KBM-7 (cell line): ENCODE results near the gene PAN2.
"Not testable (repeated sequence)": the region's sequence is repeated elsewhere in the genome, so short reads cannot be mapped to it uniquely, and the experiment has no call there.

ENCODE experiments used
- DNase-seq: peaks from one replicate; pipeline ENCODE4 v3.0.0-alpha.2; 2015
- in situ Hi-C: fragments of 300-500 bp; cut with MboI; formaldehyde crosslinking; loops from 2 replicates; pipeline ENCODE4 v1.14.3; 2020; ENCODE audit warnings: low sequenced_read_pairs, low pct_unique_long_range_greater_than_20kb, mixed read lengths

The PAN2 gene

DNA sequence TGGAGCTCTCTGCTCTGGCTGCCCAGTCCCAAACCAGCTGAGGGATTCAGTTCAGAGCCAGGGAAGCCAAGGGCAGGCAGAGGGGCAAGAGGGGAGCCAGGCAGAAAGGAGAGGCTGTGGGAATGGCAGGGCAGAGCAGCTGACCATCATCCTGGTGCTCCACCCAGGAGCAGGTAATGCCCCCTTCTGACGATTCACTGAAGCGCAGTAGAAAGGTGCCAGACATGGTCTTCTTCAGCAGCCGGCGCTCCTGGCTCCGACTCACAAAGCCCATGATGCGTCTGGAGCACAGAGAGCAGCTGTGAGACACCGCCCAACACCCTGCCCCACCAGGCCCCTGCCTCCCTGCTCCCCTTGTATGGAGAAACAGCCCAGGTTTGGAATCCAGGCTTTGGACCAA, 12.9 kb upstream of the PAN2 start:
- no peak for DNase-seq
- in situ Hi-C loops = no loop called here

DNA sequence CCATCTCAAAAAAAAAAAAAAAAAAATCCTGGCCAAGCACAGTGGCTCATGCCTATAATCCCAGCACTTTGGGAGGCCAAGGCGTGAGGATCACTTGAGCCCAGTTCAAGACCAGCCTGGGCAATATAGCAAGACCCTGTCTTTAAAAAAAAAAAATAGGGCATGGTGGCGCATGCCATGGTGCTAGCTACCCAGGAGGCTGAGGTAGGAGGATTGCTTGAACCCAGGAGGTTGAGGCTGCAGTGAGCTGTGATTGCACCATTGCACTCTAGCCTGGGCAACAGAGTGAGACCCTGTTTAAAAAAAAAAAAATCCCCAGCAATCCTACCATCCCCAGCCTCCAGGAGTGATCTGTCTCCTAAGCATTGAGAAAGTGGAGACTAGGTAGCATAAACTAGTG, 8.5 kb upstream of the PAN2 start:
- in situ Hi-C loops, DNase-seq: not testable (repeated sequence)

DNA sequence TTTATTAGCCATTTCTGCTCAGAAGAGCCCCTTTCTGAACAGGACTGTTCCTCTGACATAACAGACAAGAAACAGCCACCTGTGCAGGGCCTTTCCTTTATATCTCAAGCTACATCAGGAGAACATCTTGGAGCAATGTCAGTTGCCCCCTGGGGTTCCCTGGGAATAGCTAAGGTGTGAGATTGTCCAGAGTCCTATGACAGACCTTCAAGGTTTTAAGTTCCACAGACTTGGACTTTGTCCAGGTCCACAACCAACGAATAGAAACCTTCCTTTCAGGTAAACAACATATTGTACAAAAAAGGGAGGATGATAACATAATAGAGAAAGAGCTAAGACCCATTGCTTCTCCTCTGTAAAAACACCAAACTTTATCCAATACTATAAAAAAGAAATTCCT, 7.8 kb upstream of the PAN2 start:
- in situ Hi-C loops = no loop called here

DNA sequence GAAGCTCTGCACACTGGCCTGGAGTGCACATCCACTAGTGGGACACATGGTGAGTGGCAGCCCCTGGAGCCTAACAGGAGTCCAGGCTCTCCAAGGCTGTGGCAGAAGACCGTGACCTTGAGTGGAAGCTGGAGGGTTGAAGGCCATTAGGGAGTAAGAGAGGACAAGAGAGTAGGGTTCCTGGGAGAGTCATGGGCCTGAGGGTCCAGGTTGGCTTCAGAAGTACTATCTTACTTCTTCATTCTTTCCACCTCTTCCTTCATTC, 5.3 kb upstream of the PAN2 start:
- no peak for DNase-seq
- in situ Hi-C loops = no loop called here

More for the DNA sequence above, 7.8 kb upstream of the PAN2 start:
- no peak for DNase-seq

DNA sequence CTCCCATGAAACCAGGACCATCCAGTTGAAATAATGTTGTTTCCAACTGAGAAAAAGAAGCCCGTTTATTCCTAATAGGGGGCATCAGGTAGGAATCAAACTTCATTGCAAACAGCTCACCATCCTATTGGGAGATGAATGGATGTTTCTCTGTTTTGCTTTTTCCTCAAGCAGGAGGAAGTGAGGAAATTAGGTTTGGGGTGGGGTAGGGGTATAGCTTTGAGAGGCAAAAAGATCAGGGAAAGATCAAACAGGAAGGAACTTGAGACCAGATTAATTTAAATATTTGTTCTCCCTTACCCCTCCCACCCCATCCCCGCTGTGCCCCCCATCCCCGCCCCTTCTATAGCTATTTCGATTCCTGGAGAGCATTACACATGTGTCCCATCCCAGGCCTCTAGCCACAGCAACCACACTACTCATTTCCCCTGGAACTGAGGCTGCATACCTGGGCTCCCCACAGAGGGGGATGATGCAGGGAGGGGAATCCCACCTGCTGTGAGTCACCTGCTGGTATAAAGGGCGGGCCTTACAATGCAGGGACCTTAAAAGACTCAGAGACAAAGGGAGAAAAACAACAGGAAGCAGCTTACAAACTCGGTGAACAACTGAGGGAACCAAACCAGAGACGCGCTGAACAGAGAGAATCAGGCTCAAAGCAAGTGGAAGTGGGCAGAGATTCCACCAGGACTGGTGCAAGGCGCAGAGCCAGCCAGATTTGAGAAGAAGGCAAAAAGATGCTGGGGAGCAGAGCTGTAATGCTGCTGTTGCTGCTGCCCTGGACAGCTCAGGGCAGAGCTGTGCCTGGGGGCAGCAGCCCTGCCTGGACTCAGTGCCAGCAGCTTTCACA, 4.7 kb upstream of the PAN2 start, which contains the start of gene IL23A:
TSS of gene IL23A (plus strand) at position 577 of the 850 bp plus-strand sequence. CDS start at position 738, 161 bp downstream.
- in situ Hi-C loops = no loop called here
- no peak for DNase-seq

DNA sequence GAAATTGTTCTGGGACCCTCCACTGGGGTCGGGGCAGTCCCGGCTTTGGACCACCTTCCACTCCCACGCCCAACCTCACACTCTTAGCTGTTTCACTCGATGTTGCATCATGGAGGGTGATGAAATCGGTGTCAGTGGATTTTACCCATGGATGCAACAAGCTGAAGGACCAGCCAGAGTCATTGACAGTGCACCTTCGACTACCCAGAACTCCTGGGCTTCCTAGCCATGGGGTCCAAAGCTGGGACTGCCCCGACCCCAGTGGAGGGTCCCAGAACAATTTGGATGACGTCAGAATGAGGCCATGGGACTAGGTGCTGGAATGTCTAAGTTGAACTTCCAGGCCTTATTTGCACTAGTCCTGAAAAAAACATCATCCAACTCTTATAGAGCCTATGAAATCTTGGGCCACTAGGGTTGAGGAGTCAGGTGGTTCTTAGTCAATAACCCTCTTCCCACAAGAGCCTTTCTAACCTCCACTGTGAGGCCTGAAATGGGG, 4.0 kb upstream of the PAN2 start:
- in situ Hi-C loops = no loop called here
- DNase-seq = no peak

DNA sequence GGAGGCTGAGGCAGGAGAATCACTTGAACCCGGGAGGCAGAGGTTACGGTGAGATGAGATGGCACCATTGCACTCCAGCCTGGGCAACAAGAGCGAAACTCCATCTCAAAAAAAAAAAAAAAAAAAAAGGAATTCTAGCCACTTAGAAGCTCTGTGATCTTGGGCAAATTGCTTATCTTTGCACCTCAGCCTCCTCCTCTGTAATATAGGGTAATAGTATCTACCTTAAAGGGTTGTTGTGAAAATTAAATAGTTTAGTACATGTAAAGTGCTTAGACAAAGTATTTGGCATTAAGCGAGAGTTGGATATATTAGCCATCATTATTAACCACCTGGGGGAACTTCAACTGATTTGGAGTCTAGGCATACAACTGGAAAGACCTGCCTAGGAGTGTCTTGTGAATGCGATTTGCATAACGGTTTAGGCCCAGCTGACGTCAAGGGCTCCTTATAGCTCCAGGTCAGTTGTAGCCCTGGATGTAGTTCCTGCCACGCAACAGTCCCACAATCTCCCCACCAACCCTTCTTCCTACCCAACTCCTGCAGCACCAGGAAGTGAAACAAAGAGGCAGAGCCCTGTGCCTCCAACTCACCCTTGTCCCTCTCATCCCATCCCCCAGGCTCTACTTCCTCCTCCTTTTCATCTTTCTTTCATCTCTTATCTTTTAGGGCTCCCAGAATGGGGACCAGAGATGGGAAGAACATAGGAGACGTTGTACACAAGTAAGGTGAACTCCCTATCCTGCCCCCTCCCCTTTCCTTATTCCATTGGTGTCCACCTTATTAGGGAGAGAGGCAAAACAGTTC, 2.8 kb upstream of the PAN2 start:
- in situ Hi-C loops = no loop called here
- DNase-seq = peak; percentile 27

DNA sequence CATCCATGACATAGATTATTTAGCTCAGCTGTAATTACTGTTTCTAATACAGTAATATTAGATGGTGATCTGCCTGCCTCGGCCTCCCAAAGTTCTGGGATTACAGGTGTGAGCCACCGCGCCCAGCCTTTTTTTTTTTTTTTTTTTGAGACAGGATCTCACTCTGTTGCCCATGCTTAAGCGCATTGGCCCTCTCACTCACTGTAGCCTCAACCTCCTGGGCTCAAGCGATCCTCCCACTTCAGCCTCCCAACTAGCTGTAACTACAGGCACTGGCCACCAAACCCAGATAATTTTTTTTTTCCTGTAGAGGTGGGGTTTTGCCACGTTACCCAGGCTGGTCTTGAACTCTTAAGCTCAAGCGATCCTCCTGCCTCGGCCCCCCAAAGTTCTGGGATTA, 1.7 kb upstream of the PAN2 start:
- in situ Hi-C loops, DNase-seq: not testable (repeated sequence)

DNA sequence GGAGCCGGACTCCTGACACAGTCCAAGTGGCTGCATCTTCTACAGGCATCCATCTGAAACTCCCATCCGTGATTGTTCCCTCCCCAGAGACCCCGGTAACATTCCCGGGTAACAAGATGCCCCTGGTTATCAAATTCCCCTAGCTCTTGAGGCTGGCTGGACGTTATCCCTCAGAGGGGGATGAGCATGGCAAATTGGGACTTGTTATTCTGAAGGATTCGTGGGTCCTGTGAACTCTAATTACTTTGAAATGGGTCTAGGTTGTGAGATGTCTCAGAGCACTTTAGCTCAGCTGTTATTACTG, 642 bp upstream of the PAN2 start:
- no peak for DNase-seq
- in situ Hi-C loops = no loop called here

DNA sequence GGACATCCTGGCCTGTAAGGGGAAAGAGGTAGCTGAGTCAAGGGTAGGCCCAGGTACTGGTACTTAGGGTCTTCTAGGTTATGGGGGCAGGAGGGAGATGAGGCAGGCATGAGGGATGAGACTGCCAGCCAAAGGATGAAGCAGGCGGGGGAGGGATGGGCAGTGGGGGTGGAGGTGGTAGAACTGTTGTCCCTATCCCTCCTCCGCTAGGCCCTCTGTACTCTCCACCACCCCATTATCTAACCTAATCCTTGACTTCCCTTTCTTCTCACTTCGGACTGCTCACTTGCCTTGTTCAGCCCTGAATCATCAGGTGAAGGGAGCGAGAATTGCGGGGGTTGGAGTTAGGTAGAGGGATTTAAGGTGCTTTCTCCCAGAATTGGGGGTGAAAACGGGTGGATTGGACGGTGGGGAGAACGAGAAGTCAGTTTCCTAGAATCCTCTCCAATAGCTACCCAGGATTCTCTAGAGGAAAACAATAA, 562 bp downstream of the PAN2 start:
- in situ Hi-C loops = no loop called here
- no peak for DNase-seq

DNA sequence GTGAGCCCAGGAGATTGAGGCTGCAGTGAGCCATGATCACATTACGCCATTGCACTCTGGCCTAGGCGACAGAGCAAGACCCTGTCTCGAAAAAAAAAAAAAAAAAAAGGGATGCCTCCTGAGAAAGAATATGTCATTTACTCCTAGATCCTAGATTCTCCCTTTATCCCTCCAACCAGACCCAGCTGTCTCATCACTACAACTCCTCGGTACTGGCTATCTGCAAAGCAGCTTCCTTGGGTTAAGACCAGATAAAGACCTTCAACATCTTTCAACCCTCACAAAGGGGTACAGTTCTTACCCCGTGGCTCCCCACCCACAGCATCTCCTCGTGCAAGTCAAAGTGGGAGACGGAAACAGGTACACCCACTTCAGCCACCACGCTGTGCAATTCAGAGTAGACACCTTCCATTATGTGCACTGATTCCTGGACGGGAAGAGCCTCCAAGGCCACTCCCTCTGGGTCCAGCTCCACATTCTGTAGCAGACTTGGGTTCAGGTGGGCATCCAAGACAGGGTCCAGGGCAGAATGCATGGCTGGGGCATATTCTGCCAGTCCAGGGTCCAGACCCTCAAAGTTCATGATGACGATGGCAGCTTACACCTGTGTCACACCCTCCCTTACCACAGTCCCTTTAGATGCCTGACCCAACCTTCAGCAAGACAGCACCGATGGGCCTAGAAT, 1.1 kb downstream of the PAN2 start:
- DNase-seq = no peak
- in situ Hi-C loops = no loop called here

DNA sequence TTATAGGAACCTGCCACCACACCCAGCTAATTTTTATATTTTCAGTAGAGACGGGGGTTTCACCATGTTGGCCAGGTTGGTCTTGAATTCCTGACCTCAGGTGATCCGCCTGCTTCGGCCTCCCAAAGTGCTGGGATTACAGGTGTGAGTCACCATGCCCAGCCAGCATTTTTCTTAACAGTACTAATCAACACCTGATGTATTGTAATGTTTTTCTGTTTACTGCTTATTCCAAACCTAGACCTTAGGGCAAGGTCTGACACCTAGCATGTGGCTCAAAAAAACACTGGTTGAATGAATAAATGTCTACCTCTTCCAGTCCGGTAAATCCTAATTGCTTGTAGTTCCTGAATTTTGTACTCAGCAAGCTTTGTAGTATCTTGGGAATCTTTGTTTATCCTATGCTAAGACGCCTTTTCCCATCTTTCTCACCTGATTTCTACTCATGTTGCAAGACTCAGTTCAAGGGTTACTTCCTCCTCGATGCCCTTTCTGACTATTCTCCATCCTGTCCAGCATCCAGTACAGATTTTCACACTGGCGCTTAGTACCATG, 2.8 kb downstream of the PAN2 start:
- DNase-seq = no peak
- in situ Hi-C loops = no loop called here

DNA sequence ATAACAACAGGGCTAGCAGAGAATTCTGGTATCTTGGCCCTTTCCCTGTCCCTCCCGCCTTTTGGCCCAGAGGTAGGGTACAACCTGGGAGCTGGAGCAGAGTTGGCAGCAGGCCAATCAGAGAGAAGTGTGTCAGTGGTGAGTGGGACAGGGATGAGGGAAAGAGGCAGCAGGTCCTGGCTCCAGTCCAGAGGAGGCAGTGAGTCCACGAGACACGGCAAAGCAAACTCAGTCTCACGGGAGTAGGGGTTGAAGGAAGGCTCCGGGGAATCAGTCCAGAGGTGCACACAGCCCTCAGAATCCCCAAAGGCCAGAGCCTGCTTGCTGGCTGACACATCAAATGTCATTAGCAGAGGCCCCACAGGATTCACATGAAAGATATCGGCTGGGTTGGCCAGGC, 7.3 kb downstream of the PAN2 start:
- in situ Hi-C loops = no loop called here
- no peak for DNase-seq

DNA sequence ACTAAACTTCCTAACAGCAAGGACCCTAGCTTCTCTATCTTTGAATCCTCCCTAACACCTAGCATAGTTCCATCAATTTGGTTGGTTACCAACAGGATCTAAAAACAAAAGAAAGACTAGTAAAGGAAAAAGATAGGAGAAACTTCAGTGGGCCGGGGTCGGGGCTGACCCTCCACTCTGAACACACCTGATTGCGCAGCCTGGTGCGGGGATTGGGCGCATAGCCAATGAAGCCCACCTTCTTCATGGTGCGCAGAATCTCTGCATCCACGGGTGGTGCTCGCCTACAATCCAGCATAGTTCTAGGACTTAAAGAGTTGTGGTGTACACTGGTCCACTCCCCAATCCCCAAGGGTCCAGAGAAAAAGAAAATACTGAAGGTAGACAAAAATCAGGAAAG, 7.7 kb downstream of the PAN2 start:
- in situ Hi-C loops = no loop called here

DNA sequence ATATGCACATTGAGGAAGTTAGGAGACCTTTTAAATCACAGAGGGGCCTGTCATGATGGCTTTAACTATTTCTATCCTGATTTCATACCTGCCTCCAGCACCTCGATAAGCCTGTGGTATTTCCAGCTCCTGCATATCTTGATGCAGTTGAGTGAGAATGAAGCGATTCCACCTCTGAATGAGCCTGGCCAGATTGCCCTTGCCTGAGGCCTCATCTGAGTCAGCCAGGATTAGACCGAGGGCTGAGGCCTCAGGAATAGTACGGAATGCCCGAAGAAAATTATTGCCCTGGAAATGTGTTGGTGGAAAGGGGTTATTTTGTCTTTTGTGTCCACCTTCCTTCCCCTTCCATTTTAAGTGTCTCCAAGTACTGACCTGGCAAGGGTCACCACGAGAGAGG, 9.6 kb downstream of the PAN2 start:
- no peak for DNase-seq
- in situ Hi-C loops = no loop called here

More for the DNA sequence above, 7.7 kb downstream of the PAN2 start:
- no peak for DNase-seq

DNA sequence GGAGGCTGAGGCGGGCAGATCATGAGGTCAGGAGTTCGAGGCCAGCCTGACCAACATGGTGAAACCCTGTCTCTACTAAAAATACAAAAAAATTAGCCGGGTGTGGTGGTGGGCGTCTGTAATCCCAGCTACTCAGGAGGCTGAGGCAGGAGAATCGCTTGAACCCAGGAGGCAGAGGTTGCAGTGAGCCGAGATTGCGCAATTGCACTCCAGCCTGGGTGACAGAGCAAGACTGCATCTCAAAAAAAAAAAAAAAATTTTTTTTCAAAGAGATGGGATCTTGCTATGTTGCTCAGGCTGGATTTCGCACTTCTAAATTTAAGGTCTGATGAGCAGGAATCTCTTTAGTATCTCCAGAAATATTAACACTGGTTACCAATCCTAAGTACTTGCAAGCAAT, 12.2 kb downstream of the PAN2 start:
- DNase-seq, in situ Hi-C loops: not testable (repeated sequence)

DNA sequence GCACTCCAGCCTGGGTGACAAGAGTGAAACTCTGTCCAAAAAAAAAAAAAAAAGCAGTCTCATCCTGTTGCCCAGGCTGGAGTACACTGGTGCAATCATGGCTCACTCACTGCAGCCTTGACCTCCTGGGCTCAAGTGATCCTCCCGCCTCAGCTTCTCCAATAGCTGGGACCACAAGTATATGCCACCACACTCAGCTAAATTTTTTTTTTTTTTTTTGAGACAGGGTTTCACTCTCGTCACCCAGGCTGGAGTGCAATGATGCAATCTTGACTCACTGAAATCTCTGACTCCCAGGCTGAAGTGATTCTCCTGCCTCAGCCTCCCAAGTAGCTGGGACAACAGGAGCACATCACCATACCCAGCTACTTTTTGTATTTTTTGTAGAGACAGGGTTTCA, 12.8 kb downstream of the PAN2 start:
- no peak for DNase-seq
- in situ Hi-C loops = no loop called here

DNA sequence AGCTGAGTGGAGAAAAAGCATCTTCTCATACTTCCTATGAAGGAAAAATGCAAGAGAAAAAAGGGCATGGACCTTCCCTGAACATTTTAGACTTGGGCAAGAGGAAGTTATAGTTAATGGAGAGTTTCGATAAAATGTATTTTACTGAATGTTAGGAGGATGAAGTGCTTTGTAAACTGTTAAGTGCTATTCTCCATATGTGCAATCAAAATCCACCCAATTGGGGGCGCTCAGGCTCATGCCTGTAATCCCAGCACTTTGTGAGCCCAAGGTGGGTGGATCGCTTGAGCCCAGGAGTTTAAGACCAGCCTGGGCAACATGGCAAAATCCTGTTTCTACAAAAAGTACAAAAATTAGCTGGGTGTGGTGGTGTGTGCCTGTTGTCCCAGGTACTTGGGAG, 16.1 kb downstream of the PAN2 start:
- in situ Hi-C loops = no loop called here
- no peak for DNase-seq

DNA sequence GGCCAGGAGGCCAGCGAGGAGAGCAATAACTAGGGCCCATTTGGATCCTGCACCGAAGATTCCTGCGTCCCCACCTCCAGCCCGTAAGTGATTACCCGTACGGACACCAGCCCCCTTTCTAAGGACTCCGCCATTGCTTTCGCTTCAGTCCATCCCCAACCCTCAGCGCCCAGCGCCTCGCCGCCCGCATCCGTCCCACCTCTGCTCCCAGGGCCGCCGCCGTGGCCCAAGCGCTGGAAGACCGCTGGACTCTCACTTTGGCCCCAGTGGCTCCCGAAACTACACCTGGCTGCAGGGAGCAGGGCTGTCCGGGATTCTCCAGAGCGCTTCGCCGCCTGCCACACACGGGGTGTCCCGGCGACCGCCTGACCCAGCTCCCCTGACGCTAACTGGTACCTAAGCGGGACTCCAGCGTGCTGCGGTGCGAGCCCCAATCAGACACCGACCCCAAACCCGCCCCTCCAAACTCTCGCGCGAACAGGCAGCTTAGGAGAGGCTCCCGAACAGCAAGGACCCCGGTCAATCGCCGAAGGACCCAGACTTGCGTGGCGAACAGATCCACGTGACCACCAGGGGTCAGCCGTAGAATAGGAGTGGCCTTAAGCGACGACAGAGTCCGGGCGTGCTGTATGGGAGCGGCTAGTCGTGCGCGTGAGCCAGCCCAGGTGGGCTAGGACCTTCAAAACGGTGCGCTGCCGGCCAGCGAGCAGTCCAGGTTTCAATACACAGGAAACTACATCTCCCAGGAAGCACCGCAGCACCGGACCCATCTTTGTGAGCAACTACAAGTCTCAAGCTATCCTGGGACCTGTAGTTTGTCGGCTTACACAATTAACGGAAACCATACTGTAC, 18.0 kb downstream of the PAN2 start, which contains the start of gene CNPY2:
TSS of gene CNPY2 (minus strand) at position 367 of the 852 bp plus-strand sequence. CDS start 771 bp downstream, outside the sequence.
- in situ Hi-C loops = no loop called here
- DNase-seq = peak; percentile 96
